GM19463 (cell line): ENCODE measurements around the gene ATP4B.

Source experiments
- ATAC-seq: cut with Tn5 transposase; IDR thresholded peaks from one replicate; pipeline ENCODE4 v1.9.1; 2021; ENCODE audit warnings: mild to moderate bottlenecking, moderate library complexity; ENCODE audit not compliant: unreplicated experiment

ATP4B gene

DNA sequence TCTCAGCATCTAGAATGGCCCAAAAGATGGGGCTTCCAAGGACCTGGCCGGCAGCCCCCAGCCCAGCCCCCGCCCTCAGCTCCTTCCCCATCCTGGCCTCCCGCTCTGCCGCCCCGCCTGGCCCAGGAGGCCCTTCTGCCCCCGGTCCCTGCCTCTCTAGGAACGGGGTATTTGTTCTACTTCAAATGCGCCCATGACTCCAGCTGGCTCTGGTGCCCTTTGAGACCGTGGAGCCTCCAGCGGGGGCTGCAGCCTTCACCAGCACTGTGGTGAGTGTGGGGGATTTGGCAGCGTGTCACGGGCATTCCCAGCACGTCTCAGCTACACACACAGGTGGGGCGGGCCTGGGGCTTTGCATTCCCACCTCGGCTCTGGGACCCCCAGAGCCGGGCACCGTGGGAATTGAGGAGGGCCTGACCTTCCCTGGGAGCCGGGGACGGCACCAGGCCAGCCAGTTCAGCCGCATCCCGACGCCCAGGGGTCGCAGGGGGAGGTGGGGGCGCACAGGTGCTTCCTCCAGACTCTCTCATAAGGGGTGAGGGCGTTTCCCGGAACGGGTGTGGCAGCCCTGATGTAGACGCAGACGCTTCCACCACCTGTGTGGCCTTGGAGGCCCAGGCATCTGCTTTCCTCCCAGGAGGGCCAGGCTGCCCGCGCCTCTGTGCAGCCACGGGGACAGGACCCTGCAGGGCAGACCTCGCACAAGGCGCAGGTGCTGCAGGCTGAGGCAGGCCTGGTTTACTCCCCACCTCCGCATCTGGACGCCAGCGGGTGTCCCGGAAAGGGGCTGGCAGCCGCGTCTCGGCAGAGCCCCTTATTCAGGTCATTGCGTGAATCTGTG lies 947 bp downstream of the ATP4B start:
- no peak for ATAC-seq

DNA sequence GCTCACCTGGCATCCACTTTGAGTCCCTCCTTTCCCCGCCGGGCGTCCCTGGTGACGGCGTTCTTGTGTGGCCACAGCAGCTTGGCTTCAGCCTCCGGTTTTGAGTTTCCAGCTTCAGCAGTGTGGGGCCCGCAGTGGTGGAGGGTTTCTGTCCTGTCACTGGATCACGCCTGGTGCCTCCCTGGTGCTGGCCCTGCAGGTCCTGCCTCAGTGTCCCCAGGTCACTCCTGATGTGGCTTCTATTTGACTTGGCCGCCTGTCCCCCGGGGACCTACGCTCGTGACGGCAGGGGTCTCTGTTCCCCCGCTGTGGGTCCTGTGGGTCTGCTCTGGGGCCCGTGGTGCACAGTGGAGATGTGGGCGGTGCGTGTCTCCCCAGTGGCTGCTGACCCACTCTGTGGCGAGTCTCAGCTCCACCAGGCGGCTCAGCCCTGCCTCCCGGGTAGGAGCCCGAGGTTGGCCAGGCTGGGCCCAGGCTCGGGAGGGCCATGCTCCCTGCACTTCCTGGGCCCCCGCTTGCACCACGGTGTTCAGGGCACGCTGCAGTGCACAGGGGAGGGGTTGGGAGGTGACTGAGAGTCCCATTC lies 1.9 kb downstream of the ATP4B start:
- ATAC-seq = no peak

- no peak for ATAC-seq
Measured at GRCh38 chr13:113655346-113656002, 2.5 kb downstream of the ATP4B start.

GRCh38 chr13:113654591-113655345 lies 3.2 kb downstream of the ATP4B start:
- ATAC-seq = no peak

- no peak for ATAC-seq
Measured at GRCh38 chr13:113654175-113654560, 3.8 kb downstream of the ATP4B start.

GRCh38 chr13:113653264-113654174 lies 4.5 kb downstream of the ATP4B start:
- no peak for ATAC-seq

DNA sequence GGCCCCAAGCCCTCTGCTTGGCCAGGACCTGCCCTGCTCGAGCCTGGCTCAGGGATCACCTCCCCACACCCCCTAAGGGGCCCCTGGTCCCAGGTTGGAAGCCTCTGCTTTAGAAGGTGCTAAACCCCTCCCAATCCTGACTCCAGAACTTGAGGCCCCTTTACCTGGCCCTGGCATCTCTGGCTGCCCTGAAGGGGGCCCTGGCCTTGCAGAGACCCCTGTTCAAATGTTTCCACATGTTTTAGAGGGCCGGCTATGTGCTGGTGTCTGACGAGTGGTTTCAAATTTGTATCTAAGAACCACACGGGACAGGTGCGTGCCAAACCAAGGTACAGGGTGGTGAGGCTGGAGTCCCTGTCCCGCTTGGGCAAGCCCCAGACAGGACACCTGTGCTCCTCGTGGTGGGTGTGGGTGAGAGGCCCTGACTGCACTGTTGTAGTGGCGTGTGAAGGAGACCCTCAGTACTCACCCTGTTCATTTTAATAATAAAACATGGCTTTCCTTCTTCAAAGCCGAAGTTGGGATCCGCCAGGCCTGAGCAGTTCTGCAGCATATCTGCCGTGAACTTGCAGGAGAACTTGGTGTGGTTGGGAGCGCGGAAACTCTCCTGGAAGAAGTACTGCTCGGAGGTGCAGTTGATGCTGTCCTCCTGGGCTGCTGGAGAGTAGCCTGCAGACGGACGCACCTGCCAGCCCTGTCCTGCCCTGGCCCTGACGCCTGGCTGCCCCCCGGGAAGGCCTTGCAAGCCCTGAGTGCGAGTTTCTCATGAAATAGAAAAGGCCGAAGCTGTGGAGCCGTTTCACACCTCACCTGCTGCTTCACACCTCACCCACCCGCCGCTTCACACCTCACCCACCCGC lies 5.4 kb downstream of the ATP4B start:
- no peak for ATAC-seq

- ATAC-seq = no peak
Measured at GRCh38 chr13:113651511-113652403, 6.2 kb downstream of the ATP4B start.

DNA sequence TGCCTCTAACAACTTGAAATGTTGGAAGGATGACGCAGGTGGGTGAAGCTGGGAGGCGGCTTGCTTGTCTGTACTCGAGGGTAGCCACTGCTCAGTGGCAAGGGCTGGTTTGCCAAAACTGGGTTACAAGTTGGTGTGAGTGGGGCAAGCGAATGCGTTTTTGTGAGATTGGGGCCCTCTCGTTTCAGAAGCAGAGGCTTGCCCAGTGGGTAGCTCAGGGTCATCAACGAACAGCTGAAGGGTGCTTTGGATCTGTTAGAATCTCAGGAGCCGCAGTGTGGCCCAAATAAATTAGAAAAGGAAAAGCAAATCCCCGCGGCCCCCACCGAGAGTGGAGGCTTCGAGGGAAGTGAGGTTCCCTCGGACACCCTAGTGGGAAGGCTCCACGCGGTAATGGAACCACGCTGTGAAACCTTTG lies 7.3 kb downstream of the ATP4B start:
- ATAC-seq = no peak

DNA sequence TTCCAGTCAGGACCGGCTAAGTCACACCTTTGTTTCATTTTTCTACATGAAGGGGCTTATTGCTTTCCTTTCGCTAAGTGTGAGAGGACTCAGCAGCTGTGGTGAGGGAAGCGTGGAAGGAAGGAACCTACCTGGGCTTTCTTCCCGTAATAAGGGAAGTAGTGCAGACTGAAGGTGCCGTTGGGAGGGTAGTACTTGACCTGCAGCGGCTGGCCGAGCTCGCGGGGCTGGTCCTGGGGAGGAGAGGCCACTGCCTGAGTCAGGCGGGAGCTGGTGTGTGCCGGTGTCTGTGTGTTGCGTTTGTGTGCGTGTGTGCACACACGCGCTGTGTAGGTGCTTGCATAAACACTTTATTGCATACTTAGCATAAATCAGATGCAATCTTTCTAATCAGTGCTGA lies 7.7 kb downstream of the ATP4B start:
- ATAC-seq = no peak

DNA sequence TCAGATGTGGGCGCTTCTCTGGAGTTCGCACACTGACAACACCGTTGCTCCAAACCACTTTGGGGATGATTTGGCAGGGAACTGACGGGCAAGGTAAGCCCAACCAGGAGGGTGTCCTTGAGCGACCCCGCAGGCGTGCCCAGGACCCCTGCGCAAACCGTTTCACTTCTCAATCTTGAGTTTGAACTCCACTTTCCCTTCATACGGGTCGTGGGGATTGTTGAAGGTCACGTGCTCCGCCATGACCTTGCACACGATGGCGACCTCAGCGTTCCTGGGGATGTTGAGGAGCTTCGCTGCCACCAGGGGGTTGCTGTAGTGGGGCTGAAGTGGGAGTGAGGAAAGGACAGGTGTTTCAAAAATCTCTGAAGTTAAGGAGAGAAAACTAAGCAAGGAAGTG lies 8.8 kb downstream of the ATP4B start:
- no peak for ATAC-seq

GRCh38 chr13:113648216-113648610 lies 9.8 kb downstream of the ATP4B start:
- no peak for ATAC-seq

DNA sequence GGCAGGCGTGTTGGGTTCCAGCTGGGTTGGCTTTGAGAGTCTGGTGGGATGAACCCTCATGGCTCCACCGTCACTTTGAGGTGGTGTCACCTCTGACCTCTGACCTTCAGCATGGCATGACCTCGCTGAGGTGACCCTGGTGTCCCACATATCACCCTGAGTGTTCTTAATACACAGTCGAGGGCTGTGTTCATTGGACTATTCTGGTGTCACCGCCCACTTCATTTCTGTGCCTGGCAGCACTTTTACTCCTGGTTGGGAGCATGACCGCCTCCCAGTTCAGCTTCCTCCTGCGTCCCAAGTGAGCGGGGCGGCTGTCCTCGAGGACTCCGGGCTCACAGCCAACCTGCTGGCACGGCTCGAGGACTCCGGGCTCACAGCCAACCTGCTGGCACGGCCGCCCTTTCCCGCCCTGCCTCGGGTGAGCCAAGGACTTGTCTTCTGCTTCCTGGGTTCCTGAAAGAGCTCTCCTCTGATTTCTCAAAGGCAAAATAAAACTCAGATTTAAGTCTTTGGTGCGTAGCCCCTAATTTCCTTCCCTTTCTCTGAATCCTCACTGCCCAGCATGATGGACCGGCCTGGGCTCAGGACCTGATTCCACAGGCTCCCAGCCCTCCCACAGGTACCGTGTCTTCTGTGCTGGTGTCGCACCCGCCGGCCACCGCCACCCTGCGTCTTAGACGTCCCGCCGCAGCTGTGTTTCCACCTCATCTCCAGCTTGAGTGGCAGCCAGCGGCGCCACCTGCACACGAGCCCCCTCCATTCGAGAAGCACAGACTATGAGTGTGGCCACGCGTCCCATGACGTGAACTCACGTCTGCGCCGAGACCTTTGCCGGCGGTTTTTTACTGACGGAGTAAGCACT lies 10.4 kb downstream of the ATP4B start:
- no peak for ATAC-seq

GRCh38 chr13:113646921-113647340 lies 11.1 kb downstream of the ATP4B start:
- ATAC-seq = no peak

DNA sequence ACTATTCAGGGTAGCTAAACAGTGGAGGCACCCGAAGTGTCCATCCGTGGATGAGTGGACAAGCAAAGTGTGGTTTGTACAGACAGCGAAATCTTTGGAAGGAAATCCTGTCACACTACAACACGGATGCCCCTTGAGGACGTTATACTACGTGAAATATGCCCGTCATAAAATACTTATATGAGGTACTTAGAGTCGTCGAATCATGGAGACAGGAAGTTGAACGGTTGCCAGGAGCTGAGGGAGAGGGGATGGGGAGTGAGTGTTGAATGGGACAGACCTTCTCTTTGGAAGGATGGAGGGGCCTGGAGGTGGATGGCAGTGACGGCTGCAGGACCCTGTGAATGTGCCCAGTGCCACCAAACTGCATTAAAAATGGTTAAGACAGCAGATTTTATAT lies 11.6 kb downstream of the ATP4B start:
- ATAC-seq = no peak

- ATAC-seq = no peak
Measured at GRCh38 chr13:113645329-113645728, 12.7 kb downstream of the ATP4B start.

GRCh38 chr13:113644800-113645199 lies 13.2 kb downstream of the ATP4B start:
- no peak for ATAC-seq
